Stimulated activated CD4-positive, alpha-beta T cell treated with anti-CD3 and anti-CD28 coated beads, Interleukin-4, amount 100 ng/mL, for 4 hours (primary cell): ENCODE measurements around the gene CLASP2.

Source experiments
- DNase-seq, 2 experiments: peaks; one replicate each; pipeline ENCODE4 v3.0.0-alpha.2; 2020

Gene CLASP2

DNA sequence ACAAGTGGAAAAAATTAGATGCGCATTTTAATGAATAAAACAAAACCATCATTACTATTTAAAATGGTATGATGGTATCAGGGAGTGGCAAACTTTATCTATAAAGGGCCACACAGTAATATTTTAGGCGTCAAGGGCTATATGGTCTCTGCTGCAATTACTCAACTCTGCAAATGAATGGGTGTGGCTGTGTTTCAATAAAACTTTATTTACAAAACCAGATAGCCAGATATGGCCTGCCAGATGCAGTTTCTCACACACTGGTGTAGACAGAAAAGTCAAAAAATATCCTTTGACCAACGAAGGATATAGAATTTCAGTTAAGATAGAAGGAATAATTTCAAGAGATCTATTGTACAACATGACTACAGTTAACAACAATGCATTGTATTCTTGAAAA, 83.8 kb downstream of the CLASP2 start:
- DNase-seq: no peak

DNA sequence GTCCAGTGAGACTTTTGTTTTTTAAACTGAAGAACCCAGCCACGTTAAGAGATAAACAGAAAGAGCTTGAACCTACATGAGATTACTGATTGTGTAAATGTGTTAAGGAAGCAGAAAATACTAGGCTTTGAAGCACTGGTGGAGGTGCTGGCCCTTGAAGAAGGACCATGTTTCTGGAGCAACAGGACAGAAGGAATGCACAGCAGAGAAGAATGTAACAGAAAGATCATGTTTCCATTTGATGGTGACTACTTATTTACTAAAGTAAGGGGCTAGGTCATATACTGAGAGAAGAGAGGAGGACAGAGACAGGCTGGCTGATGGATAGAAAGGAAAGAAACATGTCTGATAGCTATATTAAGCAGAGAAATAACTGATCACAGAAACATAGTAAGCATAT, 88.8 kb downstream of the CLASP2 start:
- DNase-seq: no peak

DNA sequence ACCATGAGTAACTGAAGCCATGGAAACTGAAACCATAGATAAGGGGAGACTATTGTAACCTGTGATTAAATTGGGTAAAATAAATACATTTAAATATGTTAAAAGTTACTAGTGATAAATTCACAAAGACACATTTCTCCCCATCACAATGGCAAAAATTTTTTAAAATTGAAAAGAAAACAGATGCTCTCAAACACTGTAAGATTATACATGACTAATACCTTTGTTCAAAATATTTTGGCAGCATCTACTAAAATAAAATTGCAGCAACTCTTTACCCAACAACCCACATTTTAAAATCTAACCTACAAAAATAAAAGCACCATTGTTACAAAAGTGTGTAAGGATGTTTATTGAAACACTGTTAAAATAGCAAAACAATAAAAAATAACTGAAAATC, 93.3 kb downstream of the CLASP2 start:
- no peak for DNase-seq

DNA sequence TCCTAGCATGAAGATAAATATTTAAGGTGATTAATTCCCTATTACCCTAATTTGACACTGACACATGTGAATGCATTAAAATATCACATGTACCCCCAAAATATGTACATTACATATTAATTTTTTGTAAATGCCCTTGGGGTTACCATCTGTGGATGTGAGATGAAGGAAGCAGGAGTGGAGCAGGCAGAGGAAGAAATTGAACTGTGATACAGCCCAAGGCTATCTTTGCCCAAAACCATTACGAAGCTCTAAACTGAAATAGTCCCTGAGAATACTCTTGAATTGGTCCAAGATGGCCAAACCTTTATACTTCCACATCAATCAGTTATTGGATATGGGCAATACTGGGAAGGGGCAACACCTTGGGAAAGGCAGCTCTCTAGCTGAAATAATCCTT, 105.0 kb downstream of the CLASP2 start:
- DNase-seq: no peak

DNA sequence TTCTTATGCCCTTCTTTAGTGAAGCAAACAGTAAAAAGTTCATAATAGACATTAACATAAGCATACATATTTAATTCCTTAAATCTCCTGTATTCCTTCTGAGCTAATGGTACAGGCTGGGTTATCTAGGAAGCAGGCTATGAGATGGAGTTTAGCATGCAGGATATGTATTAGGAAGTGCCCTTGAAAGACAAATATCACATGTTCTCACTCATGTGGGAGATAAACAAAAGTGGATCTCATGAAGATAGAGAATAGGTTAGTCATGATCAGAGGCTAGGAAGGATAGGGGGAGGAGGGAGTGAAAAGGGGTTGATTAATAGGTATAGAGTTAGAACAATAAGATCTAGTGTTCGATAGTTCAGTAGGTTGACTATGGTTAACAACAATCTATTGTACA, 105.4 kb downstream of the CLASP2 start:
- DNase-seq: no peak

DNA sequence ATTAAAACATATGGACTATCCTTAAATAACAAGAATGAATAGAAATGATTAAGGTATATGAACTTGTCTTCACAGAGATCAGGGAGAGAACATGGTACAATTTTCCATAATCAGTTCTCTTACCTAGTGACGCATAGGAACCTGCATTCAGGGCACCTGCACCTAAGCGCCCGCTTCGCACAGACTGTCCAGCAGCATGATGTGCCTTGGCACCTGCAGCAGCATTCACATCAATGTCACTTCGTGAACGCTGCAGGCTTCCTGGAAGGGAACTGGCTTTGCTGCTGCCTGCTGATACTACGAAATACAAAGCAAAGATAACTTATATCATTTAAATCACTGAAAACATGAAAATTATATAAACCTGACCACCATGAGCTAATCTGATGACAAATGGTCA, 115.2 kb downstream of the CLASP2 start:
- no peak for DNase-seq

DNA sequence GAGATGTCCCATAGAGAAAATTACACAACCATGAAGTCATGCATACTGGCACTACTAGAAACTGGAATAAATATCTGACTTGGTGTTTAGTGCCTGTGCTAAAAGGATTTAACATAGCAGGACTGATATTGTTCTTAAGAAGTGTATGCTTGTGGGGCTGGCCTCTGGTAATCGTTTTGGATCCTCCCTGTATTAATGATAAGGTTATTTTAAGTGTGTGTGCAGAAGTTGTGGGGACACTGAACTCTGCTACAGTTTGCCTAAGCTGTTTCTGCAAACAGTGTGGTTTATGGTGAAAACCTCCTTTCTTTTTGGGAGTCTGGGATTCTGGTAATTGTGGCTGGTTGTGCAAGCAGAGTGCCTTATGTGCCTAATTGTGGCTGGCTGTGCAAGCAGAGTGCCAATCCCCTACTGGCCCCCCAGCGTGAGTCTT, 120.8 kb downstream of the CLASP2 start:
- DNase-seq: no peak

DNA sequence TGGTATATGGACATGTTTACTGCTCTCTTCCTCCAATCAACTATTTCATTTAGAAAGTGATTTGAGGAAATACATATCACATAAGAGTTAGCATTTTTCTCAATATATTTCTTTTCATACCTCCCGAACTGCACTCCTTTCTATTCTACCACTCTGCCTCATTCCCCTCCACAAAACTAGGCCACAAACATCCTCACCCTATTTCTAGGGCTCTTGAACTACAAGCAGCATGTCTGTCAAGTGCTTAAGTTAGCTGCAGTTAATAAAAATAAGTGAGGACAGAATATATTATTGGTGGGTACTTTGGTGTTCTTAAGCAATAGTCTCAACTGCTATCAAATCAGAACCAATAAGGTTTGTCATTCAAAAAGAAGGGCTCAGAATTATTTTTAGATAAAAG, 125.1 kb downstream of the CLASP2 start:
- DNase-seq: no peak

DNA sequence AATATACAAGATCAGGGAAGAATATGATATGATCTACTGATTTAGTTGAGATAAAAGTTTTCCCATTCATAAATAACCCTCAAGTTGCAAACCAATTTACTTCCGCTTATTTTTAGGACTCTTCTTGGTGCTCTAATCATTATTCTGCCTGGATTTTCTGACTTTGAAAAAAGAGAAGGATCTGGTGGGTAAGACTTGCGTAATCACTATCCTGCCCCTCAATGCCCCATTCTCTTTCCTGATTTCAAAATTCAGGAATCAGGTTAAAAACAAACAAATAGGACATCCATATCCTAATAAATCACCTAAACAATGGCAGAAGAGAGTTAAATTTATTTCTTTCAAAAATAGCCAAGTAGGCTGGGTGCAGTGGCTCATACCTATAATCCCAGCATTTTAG, 127.5 kb downstream of the CLASP2 start:
- DNase-seq: no peak

DNA sequence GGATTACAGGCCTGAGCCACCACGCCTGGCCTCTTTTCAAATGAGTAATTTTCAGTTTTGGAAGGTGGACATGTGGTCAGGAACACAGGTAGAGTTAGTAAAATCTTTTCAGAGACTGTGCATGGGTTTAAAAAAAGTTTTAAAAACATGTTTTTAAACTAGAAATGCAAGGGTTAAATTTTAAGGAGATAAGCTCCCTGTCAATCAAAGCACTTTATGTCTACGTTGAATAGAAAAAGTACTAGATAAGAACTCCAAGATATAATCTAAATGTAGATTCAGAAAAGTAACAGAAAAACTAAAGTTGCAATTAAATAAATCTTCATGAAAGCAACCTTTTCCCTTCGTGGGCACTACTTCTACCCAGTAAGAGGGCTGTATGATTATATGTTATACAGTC, 131.7 kb downstream of the CLASP2 start:
- no peak for DNase-seq

DNA sequence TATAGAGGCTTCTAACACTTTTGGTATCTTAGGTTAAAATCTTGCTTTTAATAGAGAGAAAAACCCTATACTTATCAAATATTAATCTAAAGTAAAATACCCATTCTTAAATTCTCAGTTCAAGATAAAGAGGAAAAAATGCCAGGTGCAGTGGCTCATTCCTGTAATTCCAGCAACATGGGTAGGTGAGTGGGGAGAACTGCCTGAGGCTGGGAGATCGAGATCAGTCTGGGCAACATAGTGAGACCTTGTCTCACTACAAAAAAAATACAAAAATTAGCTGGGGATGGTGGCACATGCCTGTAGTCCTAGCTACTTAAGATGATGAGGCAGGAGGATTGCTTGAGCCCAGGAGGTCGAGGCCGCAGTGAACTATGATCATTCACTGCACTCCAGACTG, 135.8 kb downstream of the CLASP2 start:
- DNase-seq: no peak

DNA sequence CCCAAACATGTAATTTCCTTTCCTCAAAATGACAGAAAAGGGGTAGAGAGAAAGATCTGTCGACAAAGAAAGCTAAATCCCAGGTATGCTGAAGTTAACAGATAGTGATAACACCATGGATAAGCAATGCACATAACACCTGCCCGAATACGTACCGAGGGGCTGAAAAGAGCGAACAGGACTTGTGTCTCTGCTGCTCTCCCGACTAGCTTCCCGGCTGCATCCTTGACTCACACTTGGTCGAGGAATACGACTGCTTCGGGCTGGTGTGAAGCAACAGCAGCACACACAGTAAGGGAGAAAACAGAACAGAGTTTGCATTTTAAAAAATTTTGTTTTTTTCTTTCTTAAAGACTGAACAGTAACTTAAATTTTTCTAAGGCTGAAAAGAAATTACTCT, 136.4 kb downstream of the CLASP2 start:
- DNase-seq: no peak

DNA sequence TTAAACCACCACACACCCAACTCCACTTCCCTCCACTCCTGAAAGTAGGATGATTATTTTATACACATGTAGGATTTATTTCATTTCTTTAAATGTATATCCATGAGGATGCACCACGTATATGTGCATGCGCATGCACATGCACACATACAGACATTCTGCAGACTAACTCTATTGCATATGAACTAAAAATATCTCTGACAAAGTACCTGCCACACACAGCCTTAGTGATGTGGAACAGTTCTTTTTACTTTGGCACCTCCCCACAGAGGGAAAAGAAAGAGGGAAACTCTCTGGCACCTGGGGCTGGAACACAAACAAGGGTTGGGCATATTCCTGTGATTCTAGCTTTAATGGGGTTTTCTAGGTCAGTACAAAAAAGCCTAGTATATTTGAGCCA, 138.2 kb downstream of the CLASP2 start:
- DNase-seq: no peak

DNA sequence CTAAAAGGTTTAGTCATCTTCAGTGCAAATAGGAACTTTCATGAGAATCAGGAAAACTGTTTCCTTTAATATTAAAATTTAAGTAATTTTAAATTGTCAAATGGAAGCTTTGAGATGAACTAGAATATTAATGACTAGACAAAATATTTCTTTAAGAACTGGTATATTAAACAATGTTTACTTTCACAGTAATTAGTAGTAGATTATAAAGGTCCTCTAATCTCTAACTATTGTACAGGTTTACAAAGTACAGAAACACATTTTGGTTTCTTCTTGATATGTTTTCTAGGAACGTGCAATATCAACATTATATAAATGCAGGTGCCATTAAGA, 138.9 kb downstream of the CLASP2 start:
- no peak for DNase-seq

DNA sequence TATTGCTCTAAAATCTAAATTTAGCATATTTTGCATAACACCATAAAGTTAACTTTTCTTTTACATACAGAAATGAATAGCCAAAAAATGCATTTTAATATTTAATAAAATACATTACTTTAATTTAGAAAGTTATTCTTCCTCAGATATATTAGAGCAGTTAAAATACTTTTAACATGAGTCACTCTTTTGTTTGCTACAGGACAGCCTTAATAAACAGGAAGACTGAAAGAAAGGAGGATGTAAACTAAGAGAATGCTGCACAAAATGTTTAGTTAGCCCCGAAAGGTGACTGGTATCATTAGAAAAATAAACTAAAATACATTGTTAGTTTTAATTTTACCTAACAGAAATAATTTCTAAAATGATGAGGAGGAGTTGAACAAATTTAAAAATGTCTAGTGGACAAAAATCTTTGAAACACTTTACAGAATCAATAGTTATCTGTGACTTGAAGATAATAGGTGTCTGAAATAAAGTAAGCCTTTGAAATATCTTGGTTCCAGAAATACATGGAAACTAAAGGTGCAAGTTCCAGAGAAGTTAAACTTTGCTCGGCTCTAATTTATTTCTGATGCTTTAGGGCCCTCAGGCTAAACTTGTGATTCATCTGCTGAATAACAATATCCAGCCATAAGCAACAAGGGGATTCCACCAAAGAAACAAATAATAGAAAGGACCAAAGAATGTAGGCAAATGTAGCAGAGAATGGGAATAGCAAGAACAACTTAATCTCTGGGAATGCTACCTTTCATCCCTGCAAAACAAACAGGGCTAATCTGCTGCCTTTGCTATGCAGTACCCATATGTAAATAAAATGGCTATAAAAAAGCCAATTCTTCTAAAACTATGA, 139.5 kb downstream of the CLASP2 start:
- DNase-seq: no peak

DNA sequence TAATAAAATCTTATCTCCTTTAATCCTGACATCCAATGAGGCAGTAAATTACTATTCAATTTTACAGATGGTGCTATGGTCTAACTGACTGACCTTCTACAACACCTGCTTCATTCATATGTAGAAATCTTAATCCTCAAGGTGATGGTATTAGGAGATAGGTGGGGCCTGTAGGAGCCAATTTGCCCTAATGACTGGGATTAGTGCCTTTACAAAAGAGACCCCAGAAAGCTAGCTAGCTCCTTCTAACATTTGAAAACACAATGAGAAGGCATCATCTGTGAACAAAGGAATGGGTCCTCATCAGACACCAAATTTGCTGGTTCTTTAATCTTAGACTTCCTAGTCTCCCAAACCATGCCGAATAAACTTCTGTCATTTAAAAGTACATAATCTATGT, 140.5 kb downstream of the CLASP2 start:
- DNase-seq: no peak

DNA sequence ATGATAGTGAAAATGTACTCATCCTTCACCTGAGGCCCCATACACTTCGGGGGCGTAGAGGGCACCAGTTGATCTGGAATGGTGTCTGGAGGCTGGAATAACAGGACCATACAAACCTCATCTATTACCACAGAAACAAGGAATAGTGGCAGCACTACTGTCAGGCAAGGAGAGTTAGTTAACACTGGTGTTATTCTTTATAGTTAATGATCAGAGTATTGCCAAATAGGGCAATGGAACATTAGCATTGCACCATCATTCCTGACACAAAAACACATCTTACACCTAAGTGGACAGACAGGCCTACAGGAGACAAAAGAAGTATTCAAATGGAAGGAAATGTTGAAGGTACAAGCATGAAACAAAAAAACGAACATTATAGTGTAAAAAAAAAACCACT, 140.9 kb downstream of the CLASP2 start:
- DNase-seq: no peak

DNA sequence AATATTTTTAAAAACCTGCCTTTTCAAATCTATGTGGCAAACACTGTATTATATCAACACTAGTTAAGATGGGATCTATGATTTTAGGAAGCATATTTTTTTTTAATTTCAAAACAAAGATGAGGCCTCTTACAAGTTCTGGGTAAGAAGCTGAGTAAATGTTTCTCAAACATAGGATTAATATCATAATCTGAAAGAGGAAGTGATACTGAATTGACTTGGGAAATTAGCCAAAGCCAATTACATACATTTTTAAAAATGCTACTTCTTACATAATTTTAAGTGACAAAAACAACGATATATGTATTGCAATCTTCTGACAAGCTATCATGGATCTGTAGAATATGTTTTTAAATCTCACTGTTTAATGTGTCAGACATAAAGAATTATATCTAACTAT, 142.7 kb downstream of the CLASP2 start:
- no peak for DNase-seq

DNA sequence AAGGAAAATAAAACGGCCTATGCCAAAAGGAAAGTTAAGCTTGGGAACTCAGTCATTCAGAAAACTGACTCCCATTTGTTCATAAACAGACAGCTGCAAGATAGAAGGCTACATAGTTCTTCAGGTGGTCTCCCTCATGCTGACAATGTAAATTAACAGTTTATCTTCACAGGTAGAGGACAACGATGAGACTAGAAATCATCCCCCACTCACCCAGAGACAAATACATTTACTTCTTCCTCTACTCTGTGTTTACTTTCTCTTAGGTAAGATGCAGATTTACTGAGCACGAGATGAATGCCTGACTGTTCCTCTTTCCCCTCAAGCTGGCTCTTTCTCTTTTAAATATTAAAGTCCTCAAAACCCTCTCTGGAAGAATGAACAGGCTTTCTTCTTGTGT, 160.2 kb downstream of the CLASP2 start:
- DNase-seq: no peak

DNA sequence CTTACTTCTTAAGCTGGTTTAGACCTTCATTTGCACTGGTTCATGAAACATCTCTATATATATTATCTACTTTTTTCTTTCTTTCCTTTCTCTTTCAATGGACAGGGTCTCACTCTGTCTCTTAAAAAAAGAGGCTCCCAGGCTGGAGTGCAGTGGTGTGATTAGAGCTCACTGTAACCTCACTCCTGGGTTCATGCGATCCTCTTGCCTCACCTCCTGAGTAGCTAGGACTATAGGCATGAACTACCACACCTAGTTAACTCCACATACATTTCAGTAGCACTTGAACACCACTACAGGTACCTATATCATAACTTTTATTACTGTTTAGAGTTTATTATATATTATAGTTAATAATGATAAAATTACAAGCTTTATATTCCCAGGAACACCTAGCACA, 160.8 kb downstream of the CLASP2 start:
- DNase-seq: no peak

DNA sequence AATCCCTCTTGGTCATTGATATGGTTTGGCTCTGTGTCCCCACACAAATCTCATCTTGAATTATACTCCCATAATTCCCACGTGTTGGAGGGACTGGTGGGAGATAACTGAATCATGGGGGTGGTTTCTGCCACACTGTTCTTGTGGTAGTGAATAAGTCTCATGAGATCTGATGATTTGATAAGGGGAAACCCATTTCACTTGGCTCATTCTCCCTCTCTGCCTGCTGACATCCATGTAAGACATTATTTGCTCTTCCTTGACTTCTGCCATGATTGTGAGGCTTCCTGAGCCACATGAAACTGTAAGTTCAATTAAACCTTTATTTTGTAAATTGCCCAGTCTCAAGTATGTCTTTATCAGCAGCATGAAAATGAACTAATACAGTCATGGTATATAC, 171.0 kb downstream of the CLASP2 start:
- no peak for DNase-seq

DNA sequence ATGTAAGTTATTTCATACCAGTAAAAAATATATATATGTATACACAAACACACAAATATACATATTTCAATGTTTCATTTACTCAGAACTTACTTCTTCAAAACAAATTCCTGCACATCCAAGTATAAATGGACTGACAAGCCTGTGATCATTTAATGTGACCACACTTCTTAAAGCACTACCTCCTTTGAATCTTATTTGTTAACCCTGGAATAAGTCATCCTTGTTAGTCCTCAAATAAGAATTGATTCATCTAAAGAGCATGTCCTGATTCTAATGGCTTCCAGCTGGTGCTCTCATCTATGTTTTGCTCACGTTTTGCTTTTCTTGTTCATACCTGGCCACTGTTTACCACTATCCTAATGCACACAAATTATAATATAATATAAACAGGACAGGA, 173.9 kb downstream of the CLASP2 start:
- DNase-seq: no peak

DNA sequence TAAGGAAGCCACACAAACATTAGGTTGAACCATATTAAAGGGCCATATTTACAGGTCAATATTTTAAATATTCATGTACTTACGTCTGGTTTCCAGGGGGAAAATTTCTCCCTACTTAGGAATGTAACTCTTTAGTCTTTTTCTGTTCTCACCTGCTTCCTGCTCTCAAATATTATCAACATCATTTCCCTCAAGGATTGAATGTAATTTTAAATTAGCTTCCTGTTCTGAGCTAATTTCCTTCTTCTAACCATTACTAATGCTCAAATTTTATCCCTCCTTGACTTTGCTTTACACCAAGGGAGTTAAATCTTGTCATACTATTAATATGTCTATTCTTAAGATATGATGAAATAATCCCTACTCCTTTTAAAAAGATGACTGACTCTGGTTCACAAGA, 174.5 kb downstream of the CLASP2 start:
- DNase-seq: no peak

DNA sequence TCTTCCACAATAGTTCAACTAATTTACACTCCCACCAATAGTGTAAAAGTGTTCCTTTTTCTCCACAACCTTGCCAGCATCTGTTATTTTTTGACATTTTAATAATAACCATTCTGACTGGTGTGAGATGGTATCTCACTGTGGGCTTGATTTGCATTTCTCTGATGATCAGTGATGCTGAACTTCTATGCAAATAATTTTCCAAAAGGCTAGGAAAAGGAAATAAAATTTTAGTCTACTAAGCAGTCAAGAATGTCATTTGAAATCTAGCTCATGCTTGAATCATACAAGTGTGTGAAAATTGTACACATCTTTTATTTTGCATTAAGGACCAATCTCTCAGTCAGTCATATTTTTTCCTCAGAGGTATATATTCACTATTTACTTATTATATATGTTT, 176.1 kb downstream of the CLASP2 start:
- DNase-seq: no peak

DNA sequence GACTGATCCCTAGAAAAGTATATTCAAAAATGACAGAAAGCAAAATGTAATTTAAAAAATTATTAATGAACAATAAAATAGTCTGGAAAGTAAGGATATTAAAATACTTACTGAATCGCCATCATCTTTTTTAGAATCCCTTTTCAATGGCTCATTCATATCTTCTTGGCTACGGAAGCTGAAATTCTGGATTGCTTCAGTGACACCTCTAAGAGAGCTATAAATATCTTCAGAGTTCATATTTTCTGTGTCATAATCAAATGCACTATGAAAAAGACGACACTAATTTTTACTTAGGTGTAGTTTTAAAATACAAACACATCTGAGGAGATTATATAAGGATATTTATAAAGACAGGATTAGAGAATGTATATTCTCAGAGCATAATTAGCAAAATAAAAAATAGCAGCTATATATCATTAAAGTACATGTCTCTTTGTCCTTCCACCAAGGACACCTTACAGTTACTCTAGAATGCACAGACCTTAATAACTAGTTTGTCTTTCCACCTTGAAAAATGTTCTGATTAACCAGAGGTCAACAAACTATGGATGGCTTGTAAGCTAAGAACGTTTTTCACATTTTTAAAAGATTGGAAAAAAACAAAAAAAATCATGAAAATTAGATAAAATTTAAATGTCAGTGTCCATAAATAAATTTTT, 179.2 kb downstream of the CLASP2 start:
- no peak for DNase-seq
